Measurements from ENCODE around the gene AHRR.
A peak's percentile ranks its signal among the peaks of the same experiment; 100 is the strongest.

Gene AHRR

DNA sequence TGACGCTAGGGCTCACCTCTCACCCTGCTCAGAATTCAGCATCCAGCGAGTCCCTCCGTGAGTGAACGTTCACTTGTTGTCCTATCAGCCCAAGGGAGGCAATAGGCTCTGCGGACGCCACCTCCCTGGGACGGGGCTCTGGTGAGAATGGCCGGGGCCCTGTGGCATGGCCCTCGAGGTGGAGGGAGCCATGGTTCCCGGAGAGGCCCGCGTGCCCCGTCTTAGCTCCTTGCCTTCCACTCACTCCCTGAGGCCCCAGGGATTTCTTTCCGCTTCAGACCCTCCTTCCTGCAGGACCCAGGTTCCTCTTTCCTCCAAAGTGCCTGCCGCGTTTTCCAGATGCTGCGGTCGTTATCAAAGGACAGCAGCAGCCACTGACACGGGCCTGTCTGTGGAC is 142.9 kb downstream of the AHRR start:
- no peak for DNase-seq

- DNase-seq: peak; percentile 1
Measured at GRCh38 chr5:464843-465590, 143.5 kb downstream of the AHRR start.

DNA sequence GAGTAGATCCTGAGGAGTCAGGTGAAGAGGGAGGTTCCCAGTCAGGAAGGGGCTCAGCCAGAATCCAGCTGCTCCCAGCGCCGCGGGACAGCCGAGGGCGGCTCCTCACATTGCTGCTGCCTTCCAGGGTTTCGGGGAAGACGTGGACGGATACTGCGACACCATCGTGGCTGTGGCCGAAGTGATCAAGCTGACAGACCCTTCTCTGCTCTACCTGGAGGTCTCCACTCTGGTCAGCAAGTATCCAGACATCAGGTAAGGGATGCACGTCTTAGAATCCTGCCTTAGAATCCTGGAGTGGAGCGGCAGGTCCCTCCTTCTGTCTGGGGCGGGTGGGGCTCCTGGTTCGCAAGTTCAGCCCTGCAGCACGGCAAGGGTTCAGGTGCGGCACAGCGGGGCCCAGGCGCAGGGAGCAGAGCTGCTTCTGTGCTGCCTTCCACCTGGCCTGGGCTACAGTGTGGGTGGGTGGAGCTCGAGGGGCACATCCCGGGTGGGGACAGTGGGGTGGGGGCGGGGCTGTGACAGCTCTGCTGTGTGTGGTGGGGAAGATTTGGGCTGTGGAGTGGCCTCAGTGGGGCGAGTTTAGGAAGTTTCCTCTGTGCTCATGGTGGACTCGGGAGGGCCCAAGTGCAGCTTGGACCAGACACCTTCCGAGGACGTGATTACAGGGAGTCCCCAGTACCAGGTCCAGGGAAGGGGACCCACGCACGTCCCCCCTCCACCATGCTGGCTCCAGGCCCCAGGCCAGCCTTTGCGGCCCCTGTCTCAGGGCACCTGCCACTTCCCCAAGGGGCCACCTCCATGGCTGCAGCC is 144.3 kb downstream of the AHRR start:
- peak; percentile 2 for DNase-seq

GRCh38 chr5:466661-467310 is 145.3 kb downstream of the AHRR start:
- peak; percentile 1 for DNase-seq

- peak; percentile 3 for DNase-seq
Measured at GRCh38 chr5:468401-468800, 146.9 kb downstream of the AHRR start.

- no peak for DNase-seq
Measured at GRCh38 chr5:469752-470483, 148.4 kb downstream of the AHRR start.

DNA sequence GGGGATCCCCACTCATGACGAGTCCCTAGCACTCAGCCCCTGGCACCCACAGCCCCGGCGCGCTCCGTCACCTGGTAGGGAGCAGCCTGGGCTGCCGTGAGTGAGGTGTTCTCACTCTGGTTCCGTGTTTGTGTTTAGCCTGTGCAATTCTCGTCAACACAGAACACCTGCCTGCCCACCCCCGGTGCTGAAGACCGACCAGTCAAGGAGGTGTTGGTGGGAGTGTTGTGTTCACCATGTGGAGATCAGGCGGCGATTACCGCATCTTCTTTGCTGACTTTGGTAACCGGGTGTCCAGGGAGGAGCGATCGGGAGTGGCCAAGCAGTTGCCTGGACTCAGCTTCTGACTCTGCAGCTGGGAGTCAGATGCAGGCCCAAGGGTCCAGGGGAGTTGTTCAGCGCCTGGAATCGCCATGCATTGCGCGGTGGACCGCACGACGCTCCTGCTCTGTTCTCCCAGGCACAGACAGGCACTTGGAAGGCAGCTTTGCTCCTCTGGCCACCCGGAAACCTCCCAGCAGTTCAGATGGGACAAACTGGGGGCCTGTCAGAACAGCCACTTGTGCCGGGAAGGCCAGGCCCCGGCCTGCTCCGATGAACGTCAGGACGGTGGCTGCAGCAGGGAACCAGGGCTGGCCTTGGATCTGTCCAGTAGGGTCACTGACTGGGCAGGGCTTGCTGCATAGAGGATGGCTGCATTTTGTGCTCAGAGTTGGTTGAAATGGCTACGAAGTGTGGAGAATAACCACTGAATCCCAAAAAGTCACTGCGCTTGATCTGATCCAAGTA is 149.6 kb downstream of the AHRR start:
- DNase-seq: no peak

DNA sequence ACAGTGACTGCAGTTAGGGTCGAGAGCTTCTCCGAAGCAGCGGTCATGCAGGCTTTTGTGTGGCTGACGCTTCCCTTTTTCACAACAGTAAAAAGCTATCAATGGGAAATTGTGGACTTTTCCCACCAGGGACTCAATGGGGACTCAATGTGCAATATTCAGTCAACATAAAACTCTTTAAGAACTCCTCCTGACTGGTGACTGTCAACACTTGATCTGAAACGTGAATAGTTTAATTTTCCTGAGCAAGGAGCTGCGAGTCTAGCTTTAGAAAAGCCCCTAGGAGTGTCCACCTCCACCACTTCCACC is 150.2 kb downstream of the AHRR start:
- peak; percentile 1 for DNase-seq

- peak; percentile 18 for DNase-seq
Measured at GRCh38 chr5:472076-472655, 150.7 kb downstream of the AHRR start.

GRCh38 chr5:472656-473550 is 151.4 kb downstream of the AHRR start:
- DNase-seq: peak; percentile 94

- DNase-seq: peak; percentile 40
Measured at GRCh38 chr5:473551-474192, 152.2 kb downstream of the AHRR start.

DNA sequence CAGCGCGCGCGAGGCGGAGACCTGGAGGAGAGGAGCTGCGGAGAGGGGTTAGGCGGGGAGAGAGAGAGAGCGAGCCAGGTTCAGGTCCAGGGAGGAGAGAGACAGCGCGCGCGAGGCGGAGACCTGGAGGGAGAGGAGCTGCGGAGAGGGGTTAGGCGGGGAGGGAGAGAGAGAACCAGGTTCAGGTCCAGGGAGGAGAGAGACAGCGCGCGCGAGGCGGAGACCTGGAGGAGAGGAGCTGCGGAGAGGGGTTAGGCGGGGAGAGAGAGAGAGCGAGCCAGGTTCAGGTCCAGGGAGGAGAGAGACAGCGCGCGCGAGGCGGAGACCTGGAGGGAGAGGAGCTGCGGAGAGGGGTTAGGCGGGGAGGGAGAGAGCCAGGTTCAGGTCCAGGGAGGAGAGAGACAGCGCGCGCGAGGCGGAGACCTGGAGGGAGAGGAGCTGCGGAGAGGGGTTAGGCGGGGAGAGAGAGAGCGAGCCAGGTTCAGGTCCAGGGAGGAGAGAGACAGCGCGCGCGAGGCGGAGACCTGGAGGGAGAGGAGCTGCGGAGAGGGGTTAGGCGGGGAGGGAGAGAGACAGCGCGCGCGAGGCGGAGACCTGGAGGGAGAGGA is 152.8 kb downstream of the AHRR start:
- peak; percentile 2 for DNase-seq

DNA sequence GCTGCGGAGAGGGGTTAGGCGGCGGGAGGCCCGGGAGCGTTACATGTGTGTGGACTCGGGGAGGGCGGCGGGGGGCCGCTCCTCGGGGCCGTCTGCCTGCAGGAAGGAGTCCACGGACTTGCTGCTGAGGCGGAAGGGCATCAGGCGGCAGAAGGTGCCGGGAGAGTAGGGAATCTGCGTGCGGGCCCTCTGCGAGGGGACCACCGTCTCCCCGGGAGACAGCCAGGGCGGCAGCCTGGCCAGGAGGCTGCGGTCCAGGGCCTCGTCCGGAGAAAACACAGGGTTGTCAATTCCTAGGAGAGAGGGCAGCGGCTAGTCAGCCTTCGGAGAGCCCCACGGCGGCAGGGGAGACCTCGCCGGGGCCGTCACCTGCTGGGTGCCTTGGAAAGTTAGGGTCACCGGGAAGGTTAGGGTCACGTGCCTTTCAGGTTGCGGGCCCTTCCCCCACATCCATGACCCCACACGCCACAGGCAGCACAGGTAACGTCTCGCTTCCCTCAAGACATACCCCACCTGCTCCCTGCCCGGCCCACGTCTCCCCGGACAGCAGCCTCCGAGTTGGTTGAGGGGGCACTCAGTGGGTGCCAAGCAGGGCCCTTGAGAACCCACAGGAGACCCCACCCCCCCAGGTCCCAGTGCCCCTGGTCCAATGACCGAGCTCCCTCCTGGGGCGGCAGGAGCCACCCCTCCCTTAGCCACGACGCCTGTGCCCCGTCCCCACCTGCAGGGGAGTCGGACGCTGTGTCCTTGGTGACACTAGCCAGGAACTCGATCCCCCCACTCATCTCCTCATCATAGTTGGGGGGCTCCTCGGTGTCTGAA is 153.5 kb downstream of the AHRR start:
- DNase-seq: peak; percentile 28

GRCh38 chr5:475704-476101 is 154.2 kb downstream of the AHRR start:
- no peak for DNase-seq

DNA sequence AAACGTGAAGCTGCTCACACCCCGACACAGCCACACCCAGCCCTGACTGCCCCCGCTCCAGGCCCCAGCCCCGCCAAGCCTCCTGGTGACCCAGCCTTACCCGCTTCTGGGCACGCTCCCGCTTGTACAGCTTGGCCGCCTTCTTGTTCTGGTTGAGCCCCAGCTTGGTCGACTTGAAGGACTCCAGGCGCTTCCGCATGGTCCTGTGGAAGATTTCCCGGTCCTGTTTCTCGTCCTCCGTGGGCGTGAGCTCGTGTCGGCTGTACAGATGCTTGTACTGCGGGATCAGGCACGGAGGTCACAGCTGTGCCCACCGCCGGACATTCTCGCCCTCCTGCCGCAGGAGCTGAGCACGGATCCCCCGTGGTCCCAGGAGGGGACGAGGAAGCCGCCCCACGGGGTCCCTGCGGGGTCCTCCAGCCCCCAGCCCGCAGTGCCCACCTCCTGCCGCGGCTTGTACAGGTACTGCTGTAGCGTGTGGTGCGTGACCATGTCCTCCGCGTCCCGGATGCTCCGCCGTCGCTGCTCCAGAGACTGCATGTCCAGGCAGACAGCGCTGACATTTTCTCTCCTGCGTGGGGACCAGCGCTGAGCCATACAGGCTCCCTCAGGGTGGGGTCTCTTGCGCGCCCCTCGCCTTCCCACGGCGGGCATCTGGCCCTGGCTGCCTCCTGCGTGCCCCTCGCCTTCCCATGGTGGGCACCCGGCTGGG is 154.7 kb downstream of the AHRR start:
- DNase-seq: no peak

GRCh38 chr5:476814-477175 is 155.3 kb downstream of the AHRR start:
- no peak for DNase-seq

GRCh38 chr5:477247-477646 is 155.7 kb downstream of the AHRR start:
- DNase-seq: no peak

GRCh38 chr5:477871-478270 is 156.4 kb downstream of the AHRR start:
- DNase-seq: no peak

All from stimulated activated CD4-positive, alpha-beta T cell treated with anti-CD3 and anti-CD28 coated beads, Interleukin-4, amount 100 ng/mL, for 1 hour (primary cell).